Stimulated activated CD4-positive, alpha-beta T cell treated with anti-CD3 and anti-CD28 coated beads, TNF-alpha, amount 100 ng/mL, for 48 hours (primary cell): ENCODE results near the gene MAPK1.
"Not testable (repeated sequence)": the region's sequence is repeated elsewhere in the genome, so short reads cannot be mapped to it uniquely, and the experiment has no call there.

Experiments
- DNase-seq, 3 donors: peaks; one replicate each; pipeline ENCODE4 v3.0.0-alpha.2; 2020; ENCODE audit warnings: low read depth in 3 of 3

MAPK1 gene

GRCh38 chr22:21755851-21756284 lies 111.6 kb downstream of the MAPK1 start:
- DNase-seq, result no peak

- no peak for DNase-seq
Measured at GRCh38 chr22:21754523-21754922, 112.9 kb downstream of the MAPK1 start.

DNA sequence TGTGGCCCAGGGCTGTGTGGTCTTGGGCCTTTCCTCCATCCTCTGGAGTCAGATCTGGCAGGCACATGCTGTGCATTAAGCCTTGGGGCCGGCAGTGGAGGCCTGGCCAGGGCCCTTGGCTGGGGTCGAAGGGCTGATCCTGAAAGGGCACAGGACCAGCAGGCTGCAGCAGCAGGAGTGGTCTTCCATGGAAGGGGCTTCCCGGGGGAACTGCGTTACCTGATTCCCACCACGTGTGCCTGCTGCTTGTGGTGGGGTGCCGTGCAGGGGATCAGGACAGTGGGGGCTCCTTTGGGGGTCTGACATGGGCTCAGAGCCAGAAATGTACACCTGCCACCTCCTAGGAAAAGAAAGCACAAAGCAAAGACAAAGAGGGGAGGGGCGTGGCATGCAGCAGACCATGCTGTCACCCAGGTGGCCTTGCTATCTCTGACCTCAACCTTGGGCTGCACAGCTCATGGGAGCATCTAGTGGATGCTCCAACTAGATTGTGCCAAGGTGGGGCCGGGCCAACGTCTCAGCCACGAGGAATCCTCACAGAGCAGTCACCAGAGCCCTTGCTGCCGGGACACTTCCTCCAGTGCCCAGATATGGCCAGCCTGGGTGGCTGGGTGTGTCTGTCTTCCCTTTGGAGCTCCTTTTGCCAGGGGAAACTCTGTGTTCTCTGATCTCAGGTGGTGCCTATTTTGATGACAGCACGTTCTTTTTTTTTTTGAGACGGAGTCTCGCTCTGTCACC lies 113.9 kb downstream of the MAPK1 start:
- no peak for DNase-seq

DNA sequence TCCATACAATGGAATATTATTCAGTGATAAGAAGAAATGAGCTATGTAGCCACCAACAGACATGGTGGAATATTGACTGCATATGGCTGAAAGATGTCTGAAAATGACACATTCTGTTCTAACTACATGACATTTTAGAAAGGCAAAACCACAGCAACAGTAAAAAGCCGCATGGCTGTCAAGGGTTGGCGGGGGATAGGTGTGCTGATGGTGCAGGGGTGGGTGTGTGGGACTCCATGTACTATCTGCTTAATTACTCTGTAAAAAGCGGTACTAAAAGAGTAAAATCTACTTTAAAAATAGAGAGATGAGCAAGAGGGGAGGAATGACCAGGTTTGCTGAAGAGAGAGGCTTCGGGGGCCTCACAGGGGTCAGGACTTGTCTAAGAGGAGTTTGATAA lies 115.2 kb downstream of the MAPK1 start:
- DNase-seq, result no peak

DNA sequence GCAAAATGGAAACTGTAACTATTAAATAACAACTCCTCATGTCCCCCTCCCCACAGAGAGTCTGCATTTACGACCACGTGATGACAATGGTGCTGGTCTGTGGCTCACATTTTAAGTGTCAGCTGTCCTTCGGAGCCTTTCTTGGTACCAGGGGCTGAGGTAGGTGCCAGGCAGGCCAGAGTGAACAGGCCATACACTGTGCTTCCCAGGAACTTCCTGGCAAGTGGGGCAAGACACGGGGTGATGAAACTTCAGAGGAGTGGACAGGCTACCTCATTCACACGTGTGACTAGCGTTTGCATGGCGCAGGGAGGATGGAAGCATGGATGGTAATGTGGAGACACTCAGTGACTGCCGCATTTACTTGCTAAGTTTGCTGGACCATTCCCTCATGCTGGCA lies 121.5 kb downstream of the MAPK1 start:
- no peak for DNase-seq

- DNase-seq, result not testable (repeated sequence)
Measured at GRCh38 chr22:21744917-21745316, 122.5 kb downstream of the MAPK1 start.

GRCh38 chr22:21741790-21742189 lies 125.7 kb downstream of the MAPK1 start:
- no peak for DNase-seq

DNA sequence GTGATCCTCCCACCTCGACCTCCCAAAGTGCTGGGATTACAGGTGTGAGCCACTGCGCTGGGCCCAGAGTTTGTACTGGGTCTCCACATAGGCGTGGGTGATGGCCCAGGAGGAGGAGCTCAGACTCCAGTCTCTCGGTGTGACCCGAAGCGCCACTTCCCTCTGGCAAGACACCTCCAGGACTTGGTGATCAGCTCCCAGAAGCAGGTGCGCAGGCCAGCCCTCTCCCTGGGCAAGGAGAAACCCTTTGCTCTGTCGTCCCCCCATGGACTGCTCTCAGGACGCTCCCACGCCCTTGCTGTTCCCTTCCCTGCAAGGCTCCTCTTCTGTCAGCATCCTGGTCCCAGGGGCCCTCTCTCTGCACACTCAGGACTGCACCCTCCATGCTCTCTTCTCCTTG lies 126.4 kb downstream of the MAPK1 start:
- DNase-seq, result no peak

- DNase-seq, result no peak
Measured at GRCh38 chr22:21739828-21740377, 127.5 kb downstream of the MAPK1 start.

DNA sequence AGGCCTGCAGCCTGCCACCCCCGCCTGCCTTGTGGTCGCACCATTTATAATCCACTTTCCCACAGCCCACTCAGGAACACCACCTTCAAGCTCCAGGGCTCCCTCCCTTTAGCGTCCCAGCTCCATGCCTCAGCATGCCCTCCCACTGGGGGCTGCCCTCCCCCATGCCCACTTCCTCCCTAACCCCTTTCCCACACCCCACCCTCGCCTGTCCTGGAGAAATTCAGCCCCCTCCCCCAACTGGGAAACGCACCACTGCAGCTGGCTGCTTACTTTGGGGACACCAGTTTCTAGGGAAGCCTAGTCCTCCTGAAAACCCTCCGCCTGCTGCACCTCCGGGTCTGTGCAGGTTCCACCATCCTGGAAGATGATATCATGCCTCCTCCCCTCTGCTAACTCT lies 128.5 kb downstream of the MAPK1 start:
- no peak for DNase-seq

- DNase-seq, result no peak
Measured at GRCh38 chr22:21738081-21738480, 129.4 kb downstream of the MAPK1 start.

DNA sequence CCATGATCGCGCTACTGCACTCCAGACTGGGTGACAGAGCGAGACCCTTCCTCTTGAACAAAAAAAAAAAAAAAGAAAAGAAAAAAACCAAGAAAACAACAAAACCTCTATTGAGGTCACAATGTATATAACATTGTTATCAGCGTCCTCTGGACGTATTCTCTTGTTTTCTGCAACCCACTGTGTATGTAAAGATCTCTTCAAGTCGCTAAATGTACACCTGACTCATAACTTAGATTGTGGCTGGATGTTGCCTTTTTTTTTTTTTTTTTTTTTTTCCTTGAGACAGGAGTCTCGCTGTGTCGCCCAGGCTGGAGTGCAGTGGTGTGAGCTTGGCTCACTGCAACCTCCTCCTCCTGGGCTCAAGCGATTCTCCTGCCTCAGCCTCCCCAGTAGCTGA lies 130.5 kb downstream of the MAPK1 start:
- no peak for DNase-seq

GRCh38 chr22:21736084-21736642 lies 131.3 kb downstream of the MAPK1 start:
- DNase-seq, result no peak

DNA sequence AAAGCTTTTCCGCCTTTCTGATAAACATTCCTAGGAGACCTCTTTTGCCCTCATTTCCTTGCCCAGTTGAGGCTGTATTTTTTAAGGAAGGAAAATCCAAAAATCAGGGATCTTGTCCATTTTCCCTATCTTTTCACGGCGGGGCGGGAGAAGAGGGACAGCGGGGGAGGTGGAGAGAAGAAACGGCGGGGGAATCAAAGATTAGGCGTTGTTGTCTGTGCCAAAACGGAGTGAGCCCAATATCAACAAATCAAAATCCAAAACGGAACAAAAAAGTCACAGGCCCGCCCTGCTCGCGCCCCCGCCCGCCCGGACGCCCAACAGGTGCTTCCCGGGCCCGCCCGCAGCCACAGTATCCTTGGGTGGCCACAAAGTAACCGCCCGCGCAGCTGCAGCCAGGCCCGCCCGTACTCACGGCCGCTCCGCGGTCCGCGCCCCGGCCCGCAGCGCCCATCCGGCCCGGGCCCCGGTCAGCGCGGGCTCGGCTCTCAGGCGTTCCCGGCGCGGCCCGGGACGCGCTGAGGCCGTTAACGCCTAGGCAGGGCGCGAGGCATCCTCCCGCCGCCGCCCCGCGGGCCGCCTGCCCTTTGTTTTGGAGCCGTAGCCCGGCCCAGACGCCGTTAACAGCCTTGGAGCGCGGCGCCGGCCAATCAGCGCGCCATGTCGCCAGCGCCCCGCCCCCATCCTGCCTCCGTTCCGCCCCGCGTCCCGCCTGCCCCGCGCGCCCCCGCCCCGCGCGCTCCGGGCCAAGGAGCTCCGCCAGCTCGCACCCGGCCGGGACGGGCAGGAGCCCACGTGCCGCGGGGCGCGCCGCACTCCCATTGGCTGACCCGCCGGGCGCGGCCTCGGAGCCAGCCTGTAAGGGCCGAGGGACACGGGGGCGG lies 132.0 kb downstream of the MAPK1 start, which contains the start of gene YPEL1:
Gene YPEL1, minus strand, starts transcription at position 595 of the 884 bp plus-strand sequence. CDS start 25,050 bp downstream, outside the sequence.
- peak; percentile 82 to 94 (median 89) for DNase-seq

DNA sequence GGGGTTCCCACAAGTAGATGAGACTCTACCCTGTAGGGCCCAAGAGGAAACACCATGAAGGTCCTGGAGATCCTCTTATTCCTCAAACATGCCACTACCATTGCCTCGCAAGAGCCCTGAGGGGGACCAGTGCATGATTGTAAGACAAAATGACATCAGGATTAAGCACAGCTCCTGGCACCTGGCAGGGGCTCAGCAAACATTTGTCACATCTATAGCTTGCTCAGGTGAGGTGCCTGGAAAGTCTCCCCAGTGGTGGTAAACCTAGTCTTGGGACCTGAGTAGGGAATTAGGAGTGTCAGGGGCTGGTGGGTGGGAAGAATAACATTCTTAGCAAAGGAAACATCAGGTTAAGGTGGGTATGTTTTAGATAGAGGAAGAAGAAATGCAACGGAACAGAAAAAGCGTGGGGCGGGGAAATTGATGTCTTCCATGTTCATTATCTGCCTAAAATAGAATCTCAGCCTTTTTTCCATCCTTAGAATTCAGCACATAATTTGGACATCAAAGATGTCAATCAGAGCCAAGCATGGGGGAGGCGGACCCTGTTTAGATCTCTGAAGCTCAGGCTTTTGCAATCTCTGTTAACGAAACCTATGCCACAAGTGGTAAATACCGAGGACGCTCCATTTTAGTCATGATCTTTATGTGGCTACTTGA lies 132.8 kb downstream of the MAPK1 start:
- DNase-seq, result no peak

DNA sequence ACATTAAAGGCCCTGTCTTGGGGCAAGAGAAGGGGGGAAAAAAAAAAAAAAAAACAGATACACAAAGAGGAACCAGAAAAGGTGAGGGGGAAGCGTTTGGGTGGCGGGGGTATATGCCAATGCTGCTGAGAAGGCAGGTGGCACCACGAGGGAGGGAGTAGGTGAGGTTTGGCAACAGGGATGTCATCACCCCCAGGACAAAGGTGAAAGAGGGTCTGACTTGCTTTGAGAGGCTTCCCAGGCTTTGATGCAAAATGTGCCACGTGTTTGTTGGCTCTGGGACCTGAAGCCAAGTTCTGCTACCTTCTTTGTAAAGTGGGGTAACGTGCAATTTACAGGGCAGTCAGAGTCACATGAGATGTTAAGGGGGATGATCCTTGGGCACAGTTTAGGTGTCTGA lies 135.9 kb downstream of the MAPK1 start:
- DNase-seq, result no peak

DNA sequence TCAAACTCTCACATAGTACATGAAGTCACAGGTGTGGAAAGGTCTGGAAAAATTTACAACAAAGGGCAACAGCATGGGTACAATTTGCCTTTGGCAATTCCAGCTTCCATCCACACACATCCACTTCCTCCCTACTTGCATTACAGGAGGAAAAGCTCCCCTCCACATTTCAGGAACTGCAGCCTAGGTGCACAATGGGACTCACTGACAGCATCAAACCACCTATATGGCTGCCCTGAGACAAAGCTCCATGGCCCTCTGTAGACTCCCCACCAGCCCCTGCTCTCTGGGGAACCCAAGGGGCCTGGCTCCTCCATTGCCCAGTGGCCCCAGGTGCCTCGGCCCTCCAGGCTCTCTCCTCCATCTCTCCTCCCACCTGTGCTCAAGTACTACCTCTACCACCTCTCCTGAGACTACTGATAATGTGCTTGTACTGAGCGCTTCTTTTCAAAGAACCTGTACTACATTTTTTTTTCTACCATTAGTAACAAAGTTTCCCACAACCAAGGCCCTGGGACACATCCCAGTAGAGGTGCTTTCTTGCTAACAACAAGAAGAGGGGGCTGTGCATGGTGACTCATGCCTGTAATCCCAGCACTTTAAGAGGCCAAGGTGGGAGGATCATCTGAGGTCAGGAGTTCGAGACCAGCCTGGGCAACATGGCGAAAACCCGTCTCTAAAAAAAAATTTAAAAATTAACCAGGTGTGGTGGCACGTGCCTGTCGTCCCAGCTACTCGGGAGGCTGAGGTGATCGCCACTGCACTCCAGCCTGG lies 136.7 kb downstream of the MAPK1 start:
- no peak for DNase-seq

- DNase-seq, result not testable (repeated sequence)
Measured at GRCh38 chr22:21729184-21729583, 138.3 kb downstream of the MAPK1 start.

GRCh38 chr22:21728270-21728669 lies 139.2 kb downstream of the MAPK1 start:
- DNase-seq, result no peak

GRCh38 chr22:21727768-21728167 lies 139.7 kb downstream of the MAPK1 start:
- no peak for DNase-seq

- DNase-seq, result no peak
Measured at GRCh38 chr22:21727159-21727558, 140.3 kb downstream of the MAPK1 start.
